Activated effector memory CD4-positive, alpha-beta T cell treated with Interleukin-2 at 50 U/mL for 16 hours (primary cell): ENCODE results near the gene MCOLN2.
A peak's percentile ranks its signal among the peaks of the same experiment; 100 is the strongest.

Experiments used
- DNase-seq: peaks from one replicate; pipeline ENCODE4 v3.0.0-alpha.2; 2020

The MCOLN2 gene

GRCh38 chr1:84982395-84982794 lies 14.5 kb downstream of the MCOLN2 start:
- no peak for DNase-seq

GRCh38 chr1:84975035-84975434 lies 21.9 kb downstream of the MCOLN2 start:
- no peak for DNase-seq

GRCh38 chr1:84973498-84974334 lies 23.2 kb downstream of the MCOLN2 start:
- no peak for DNase-seq

GRCh38 chr1:84972377-84972987 lies 24.4 kb downstream of the MCOLN2 start:
- DNase-seq, result no peak

GRCh38 chr1:84971957-84972356 lies 25.0 kb downstream of the MCOLN2 start:
- DNase-seq, result no peak

GRCh38 chr1:84969489-84970250 lies 27.2 kb downstream of the MCOLN2 start:
- DNase-seq, result no peak

GRCh38 chr1:84968865-84969264 lies 28.0 kb downstream of the MCOLN2 start:
- DNase-seq, result no peak

- DNase-seq, result no peak
Measured at GRCh38 chr1:84968101-84968500, 28.8 kb downstream of the MCOLN2 start.

GRCh38 chr1:84967666-84968065 lies 29.2 kb downstream of the MCOLN2 start:
- no peak for DNase-seq

GRCh38 chr1:84963021-84963420 lies 33.9 kb downstream of the MCOLN2 start:
- no peak for DNase-seq

GRCh38 chr1:84961316-84961715 lies 35.6 kb downstream of the MCOLN2 start:
- DNase-seq, result no peak

- no peak for DNase-seq
Measured at GRCh38 chr1:84960371-84960770, 36.5 kb downstream of the MCOLN2 start.

- DNase-seq, result no peak
Measured at GRCh38 chr1:84959294-84959693, 37.6 kb downstream of the MCOLN2 start.

GRCh38 chr1:84957966-84958365 lies 38.9 kb downstream of the MCOLN2 start:
- no peak for DNase-seq

- DNase-seq, result no peak
Measured at GRCh38 chr1:84956655-84957054, 40.3 kb downstream of the MCOLN2 start.

- no peak for DNase-seq
Measured at GRCh38 chr1:84956097-84956496, 40.8 kb downstream of the MCOLN2 start.

- DNase-seq, result no peak
Measured at GRCh38 chr1:84949664-84950063, 47.2 kb downstream of the MCOLN2 start.

GRCh38 chr1:84947536-84948410 lies 49.1 kb downstream of the MCOLN2 start:
- DNase-seq, result no peak

- no peak for DNase-seq
Measured at GRCh38 chr1:84946631-84947030, 50.3 kb downstream of the MCOLN2 start.

GRCh38 chr1:84944767-84945486 lies 52.0 kb downstream of the MCOLN2 start:
- DNase-seq, result peak; percentile 44

GRCh38 chr1:84941843-84942242 lies 55.1 kb downstream of the MCOLN2 start:
- DNase-seq, result no peak

GRCh38 chr1:84940481-84940880 lies 56.4 kb downstream of the MCOLN2 start:
- DNase-seq, result no peak
